Rectal smooth muscle tissue (tissue), 1 donor: Measurements from ENCODE around the gene CRYZ.
"Not testable (repeated sequence)": the region's sequence is repeated elsewhere in the genome, so short reads cannot be mapped to it uniquely, and the experiment has no call there.

Experiments used
- H3K27ac ChIP-seq: one replicate; pipeline ENCODE4 v1.7.0; 2013; ENCODE audit warnings: low read depth, low read length, inconsistent platforms
- H3K27me3 ChIP-seq: one replicate; pipeline ENCODE4 v1.7.0; 2013; ENCODE audit warnings: low read length; ENCODE audit not compliant: control insufficient read depth, insufficient read depth
- H3K36me3 ChIP-seq: one replicate; pipeline ENCODE4 v1.7.0; 2013; ENCODE audit warnings: low read length; ENCODE audit not compliant: control insufficient read depth, insufficient read depth
- H3K4me1 ChIP-seq: one replicate; pipeline ENCODE4 v1.7.0; 2013; ENCODE audit warnings: low read length; ENCODE audit not compliant: control insufficient read depth, insufficient read depth
- H3K4me3 ChIP-seq: one replicate; pipeline ENCODE4 v1.7.0; 2013; ENCODE audit warnings: low read length
- H3K9ac ChIP-seq: one replicate; pipeline ENCODE4 v1.7.0; 2013; ENCODE audit warnings: low read length

CRYZ gene

DNA sequence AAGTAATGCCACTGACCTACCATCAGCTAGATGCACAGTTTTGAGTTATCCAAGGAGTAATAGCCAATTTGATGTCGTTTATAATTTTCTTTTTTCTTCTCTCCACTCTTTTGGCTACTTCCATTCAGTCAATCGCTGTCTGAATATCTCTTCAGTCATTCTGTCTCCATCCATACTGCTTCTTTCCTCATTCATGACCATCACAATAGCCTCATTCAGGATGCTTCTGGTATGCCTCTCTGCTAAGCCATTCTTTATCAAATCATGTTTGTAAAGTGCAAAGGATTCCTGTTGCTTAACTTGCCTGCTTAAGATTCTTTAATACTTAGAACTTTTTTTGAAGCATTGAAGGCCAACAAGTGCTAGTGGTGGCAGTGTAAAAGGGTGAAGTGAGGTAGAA is 20.3 kb upstream of the CRYZ start:
- no peak overlapping the region for H3K4me3 ChIP-seq
- no peak overlapping the region for H3K9ac ChIP-seq
- no peaks in the 10 kb centered on the region for H3K27me3 ChIP-seq
- no peaks in the 10 kb centered on the region for H3K4me1 ChIP-seq
- H3K36me3 ChIP-seq, result peaks cover 13% of the 10 kb centered on the region
- H3K27ac ChIP-seq, result no peak overlapping the region

GRCh38 chr1:74748960-74749359 is 16.1 kb upstream of the CRYZ start:
- no peak overlapping the region for H3K27ac ChIP-seq
- peaks cover 13% of the 10 kb centered on the region for H3K36me3 ChIP-seq
- no peaks in the 10 kb centered on the region for H3K27me3 ChIP-seq
- H3K9ac ChIP-seq, result no peak overlapping the region
- H3K4me3 ChIP-seq, result no peak overlapping the region
- no peaks in the 10 kb centered on the region for H3K4me1 ChIP-seq

DNA sequence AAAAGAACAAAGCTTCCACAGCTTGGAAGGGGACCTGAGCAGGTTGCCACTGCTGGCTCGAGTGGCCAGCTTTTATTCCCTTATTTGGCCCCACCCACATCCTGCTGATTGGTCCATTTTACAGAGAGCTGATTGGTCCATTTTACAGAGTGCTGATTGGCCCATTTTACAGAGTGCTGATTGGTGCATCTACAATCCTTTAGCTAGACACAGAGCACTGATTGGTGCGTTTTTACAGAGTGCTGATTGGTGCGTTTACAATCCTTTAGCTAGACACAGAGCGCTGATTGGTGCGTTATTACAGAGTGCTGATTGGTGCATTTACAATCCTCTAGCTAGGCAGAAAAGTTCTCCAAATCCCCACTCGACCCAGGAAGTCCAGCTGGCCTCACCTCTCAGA is 12.4 kb upstream of the CRYZ start:
- not testable (repeated sequence) for H3K4me1 ChIP-seq, H3K9ac ChIP-seq, H3K4me3 ChIP-seq, H3K27ac ChIP-seq, H3K27me3 ChIP-seq, H3K36me3 ChIP-seq

- not testable (repeated sequence) for H3K9ac ChIP-seq, H3K27me3 ChIP-seq, H3K4me3 ChIP-seq, H3K36me3 ChIP-seq, H3K4me1 ChIP-seq, H3K27ac ChIP-seq
Observed at GRCh38 chr1:74740307-74740980, 7.6 kb upstream of the CRYZ start.

- Histone ChIP-seq H3K4me1 (peaks cover 11% of the 10 kb centered on the region), H3K9ac (no peak overlapping the region), H3K4me3 (no peak overlapping the region), H3K27me3 (no peaks in the 10 kb centered on the region), H3K27ac (no peak overlapping the region), H3K36me3 (peaks cover 10% of the 10 kb centered on the region)
Observed at GRCh38 chr1:74737333-74737732, 4.5 kb upstream of the CRYZ start.

DNA sequence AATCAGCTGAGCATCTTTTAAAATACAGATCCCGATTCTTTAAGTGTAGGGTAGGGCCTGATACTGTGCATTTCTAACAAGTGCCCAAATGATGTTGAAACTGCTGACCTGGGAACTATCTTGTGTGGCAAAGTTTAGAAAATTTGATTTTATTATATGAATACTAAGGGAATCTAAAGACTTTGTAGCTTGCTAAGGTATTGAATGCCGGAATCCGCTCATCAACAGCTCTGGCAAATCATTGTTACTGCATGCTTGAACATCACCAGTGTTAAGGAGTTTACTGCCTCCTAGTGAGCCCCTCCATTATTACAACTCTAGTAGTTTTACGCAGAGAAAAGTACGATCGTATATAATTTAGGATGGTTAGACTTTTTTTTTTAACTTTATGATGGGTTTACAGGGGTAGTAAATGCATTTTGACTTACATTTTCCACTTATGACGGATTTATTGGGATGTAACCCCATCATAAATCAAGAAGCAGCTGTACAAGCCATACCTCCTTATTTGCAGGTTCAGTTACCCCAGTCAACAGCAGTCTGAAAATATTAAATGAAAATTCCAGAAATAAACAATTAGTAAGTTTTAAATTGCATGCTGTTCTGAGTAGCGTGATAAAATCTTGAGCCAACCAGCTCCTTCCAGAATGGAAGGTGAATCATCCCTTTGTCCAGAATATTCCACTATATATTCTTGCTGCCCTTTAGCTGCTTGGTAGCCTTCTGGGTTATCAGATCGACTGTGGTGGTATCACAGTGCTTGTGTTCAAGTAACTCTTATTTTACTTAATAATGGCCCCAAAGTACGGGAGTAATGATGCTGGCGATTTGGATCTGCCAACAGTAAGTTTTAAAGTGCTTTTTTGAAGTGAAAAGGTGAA is 994 bp upstream of the CRYZ start:
- H3K9ac ChIP-seq, result peak overlapping the region; percentile 74
- peaks cover 27% of the 10 kb centered on the region for H3K4me1 ChIP-seq
- no peaks in the 10 kb centered on the region for H3K27me3 ChIP-seq
- peak overlapping the region; percentile 93 for H3K27ac ChIP-seq
- peak overlapping the region; percentile 98 for H3K4me3 ChIP-seq
- H3K36me3 ChIP-seq, result peaks cover 10% of the 10 kb centered on the region

- Histone ChIP-seq H3K4me1 (peaks cover 27% of the 10 kb centered on the region), H3K27ac (peak overlapping the region; percentile 93), H3K4me3 (peak overlapping the region; percentile 98), H3K9ac (peak overlapping the region; percentile 28)
- not testable (repeated sequence) for H3K27me3 ChIP-seq, H3K36me3 ChIP-seq
Observed at GRCh38 chr1:74732071-74732946, 541 bp downstream of the CRYZ start.

DNA sequence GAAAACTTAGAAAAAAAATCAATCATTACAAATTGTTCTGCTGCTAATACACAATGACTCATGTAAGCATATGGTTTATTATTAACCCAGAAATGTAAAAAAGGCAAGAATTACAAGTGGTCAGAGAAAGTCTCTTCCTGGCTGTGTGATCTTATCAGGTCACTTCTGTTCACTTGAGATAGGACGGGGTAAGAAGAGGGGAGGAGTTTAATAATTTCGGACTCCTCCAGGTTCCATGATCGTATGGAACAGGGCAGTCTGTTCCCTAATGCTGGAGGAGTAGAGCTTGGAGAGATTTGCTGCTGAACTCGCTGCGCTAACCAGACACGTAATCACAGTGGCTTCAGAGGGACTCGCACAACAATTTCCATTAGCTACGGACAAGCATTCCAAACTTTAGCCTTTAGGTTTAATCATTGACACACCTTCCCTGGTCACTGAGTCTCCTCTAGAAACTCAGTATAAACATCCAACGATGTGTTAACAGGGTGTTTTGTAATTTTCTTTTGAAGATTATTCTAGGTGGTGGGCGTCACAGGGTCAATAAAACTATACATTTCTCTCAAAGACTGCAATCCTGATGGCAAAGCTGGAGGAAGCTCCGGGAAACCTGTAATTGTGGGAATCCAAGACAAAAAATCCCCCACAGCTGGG is 1.3 kb downstream of the CRYZ start:
- Histone ChIP-seq H3K27me3 (no peaks in the 10 kb centered on the region), H3K9ac (no peak overlapping the region), H3K36me3 (no peaks in the 10 kb centered on the region), H3K4me3 (peak overlapping the region; percentile 40), H3K27ac (no peak overlapping the region), H3K4me1 (peaks cover 27% of the 10 kb centered on the region)

- peaks cover 27% of the 10 kb centered on the region for H3K4me1 ChIP-seq
- no peak overlapping the region for H3K9ac ChIP-seq
- H3K27ac ChIP-seq, result no peak overlapping the region
- peaks cover 3% of the 10 kb centered on the region for H3K36me3 ChIP-seq
- H3K27me3 ChIP-seq, result no peaks in the 10 kb centered on the region
- H3K4me3 ChIP-seq, result no peak overlapping the region
Observed at GRCh38 chr1:74729741-74730478, 2.9 kb downstream of the CRYZ start.

GRCh38 chr1:74728736-74729135 is 4.1 kb downstream of the CRYZ start:
- peaks cover 6% of the 10 kb centered on the region for H3K36me3 ChIP-seq
- H3K27ac ChIP-seq, result no peak overlapping the region
- H3K9ac ChIP-seq, result no peak overlapping the region
- no peak overlapping the region for H3K4me3 ChIP-seq
- peaks cover 16% of the 10 kb centered on the region for H3K4me1 ChIP-seq
- no peaks in the 10 kb centered on the region for H3K27me3 ChIP-seq

DNA sequence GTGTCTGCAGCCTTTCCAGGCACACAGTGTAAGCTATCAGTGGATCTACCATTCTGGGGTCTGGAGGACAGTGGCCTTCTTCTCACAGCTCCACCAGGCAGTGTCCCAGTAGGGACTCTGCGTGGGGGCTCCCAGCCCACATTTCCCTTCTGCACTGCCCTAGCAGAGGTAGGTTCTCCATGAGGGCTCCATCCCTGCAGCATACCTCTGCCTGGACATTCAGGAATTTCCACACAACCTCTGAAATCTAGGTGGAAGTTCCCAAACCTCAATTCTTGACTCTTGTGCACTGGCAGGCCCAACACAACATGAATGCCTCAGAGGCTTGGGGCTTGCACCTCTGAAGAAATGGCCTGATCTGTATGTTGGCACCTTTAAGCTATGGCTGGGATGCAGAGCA is 6.8 kb downstream of the CRYZ start:
- peaks cover 12% of the 10 kb centered on the region for H3K36me3 ChIP-seq
- no peak overlapping the region for H3K4me3 ChIP-seq
- no peaks in the 10 kb centered on the region for H3K27me3 ChIP-seq
- no peak overlapping the region for H3K27ac ChIP-seq
- H3K9ac ChIP-seq, result no peak overlapping the region
- peaks cover 8% of the 10 kb centered on the region for H3K4me1 ChIP-seq
